ENCODE results near the gene CRYGN.

The CRYGN gene

DNA sequence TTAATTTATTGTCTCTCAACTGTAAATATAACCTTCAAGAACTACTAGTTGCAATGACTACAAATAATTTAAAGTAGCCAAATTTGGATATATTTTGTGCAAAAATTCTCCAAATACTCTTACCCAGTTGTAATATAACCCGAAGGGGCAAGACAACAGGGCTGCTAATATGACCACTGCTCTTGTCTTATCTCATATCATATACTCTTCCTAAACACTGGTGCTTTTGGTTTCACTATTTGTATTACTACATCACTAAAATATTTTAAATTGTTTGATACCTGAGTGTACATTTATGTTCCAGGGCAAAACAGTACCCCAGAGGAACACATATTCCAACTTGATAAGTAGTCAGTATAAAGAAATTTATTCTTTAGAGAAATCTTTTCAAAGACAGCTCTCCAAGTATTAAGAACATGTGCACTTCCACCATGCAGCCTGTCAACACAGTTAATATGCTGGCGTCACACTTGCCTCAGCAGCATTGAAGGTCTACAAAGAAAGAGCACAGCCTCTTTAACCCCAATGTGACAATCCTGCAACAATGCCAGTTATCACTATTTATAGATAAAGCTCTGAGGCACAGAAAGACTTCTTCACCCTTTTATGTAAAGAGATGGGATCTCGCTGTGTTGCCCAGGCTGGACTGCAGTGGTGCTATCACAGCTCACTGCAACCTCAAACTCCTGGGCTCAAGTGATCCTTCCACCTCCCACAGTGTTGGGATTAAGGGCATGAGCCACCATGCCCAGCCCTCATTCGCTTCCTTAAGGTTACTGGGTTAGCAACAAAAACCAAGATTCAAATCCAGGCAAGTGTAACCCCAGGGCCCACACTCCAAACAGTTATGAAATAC lies 41.9 kb upstream of the CRYGN start:
- Histone ChIP-seq H3K4me3 (ENCODE audit: low read depth in 1 of 5, low read length in 5 of 5) (no peak overlapping the region), H3K27me3 (ENCODE audit: control insufficient read depth in 5 of 5, insufficient read depth in 4 of 5, low read length in 5 of 5) (no peaks in the 10 kb centered on the region), H3K4me1 (ENCODE audit: control insufficient read depth in 5 of 5, insufficient read depth in 5 of 5, low read length in 5 of 5) (peaks cover 0 to 10% (median under 1%) of the 10 kb centered on the region in 5 donors), H3K9me3 (ENCODE audit: control insufficient read depth in 5 of 5, low read length in 5 of 5) (no peaks in the 10 kb centered on the region), H3K36me3 (ENCODE audit: control insufficient read depth in 5 of 5, insufficient read depth in 5 of 5, low read length in 5 of 5) (peaks cover 34 to 50% (median 42%) of the 10 kb centered on the region in 5 donors), H3K9ac (ENCODE audit: low read length in 5 of 5) (no peak overlapping the region), H3K27ac (ENCODE audit: low read depth, low read length) (no peak overlapping the region)

DNA sequence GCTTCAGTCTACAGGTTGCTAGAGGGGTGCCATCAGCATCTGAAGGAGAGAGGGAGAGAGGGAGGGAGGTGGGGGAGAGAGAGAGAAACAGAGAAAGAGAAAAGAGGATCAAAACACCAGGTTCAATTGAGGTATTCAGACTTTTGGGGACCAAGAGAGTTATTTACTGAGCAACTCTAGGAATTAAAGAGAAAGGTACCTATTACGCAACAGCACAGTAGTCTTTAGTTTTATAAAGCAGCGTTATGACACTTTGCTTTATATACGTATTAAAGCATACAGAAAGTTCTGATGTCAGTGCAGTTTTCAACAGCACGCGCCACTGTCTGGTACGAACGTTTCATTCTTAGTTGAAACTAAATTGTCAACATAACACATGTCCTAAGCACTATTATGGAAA lies 37.9 kb upstream of the CRYGN start:
- no peak overlapping the region for H3K4me3 ChIP-seq (ENCODE audit: low read depth in 1 of 5, low read length in 5 of 5)
- no peak overlapping the region for H3K27ac ChIP-seq (ENCODE audit: low read depth, low read length)
- peaks cover 0 to 2% (median 0%) of the 10 kb centered on the region in 5 donors for H3K4me1 ChIP-seq (ENCODE audit: control insufficient read depth in 5 of 5, insufficient read depth in 5 of 5, low read length in 5 of 5)
- H3K9me3 ChIP-seq (ENCODE audit: control insufficient read depth in 5 of 5, low read length in 5 of 5): no peaks in the 10 kb centered on the region
- no peak overlapping the region for H3K9ac ChIP-seq (ENCODE audit: low read length in 5 of 5)
- peaks cover 15 to 38% (median 20%) of the 10 kb centered on the region in 5 donors for H3K36me3 ChIP-seq (ENCODE audit: control insufficient read depth in 5 of 5, insufficient read depth in 5 of 5, low read length in 5 of 5)
- no peaks in the 10 kb centered on the region for H3K27me3 ChIP-seq (ENCODE audit: control insufficient read depth in 5 of 5, insufficient read depth in 4 of 5, low read length in 5 of 5)

DNA sequence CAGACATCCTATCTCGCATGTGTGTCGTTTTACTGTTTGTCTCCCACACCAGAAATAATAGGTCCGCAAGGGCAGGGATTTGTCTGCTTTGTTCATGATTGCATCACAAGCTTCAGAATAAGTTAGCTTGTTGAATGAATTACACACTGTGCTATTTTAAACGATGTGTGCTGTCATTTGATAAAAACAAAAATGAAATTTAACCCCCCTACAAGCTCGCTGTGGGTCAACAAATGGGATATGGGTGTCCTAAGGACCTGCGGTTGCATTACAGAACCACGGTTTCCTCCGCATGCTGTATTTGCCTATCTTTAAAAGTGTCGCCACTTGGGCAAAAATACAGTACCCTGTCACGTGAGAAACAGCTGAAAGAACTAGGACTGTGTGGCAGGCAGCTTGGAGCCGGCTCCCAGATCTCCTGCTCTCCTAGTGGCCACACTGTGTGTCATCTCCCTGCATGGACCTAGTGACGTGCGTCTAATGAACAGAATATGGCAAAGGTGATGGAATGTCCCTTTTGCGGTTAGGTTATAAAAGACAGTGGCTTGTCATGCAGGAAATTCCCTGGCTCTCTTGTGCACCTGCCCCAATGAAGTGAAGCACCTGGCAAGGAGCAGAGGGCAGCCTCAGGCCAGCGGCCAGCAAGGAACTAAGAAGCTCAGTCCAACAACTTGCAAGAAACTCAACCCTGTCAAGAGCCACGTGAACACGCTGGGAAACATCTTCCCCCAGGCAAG lies 32.9 kb upstream of the CRYGN start:
- no peak overlapping the region for H3K27ac ChIP-seq (ENCODE audit: low read depth, low read length)

DNA sequence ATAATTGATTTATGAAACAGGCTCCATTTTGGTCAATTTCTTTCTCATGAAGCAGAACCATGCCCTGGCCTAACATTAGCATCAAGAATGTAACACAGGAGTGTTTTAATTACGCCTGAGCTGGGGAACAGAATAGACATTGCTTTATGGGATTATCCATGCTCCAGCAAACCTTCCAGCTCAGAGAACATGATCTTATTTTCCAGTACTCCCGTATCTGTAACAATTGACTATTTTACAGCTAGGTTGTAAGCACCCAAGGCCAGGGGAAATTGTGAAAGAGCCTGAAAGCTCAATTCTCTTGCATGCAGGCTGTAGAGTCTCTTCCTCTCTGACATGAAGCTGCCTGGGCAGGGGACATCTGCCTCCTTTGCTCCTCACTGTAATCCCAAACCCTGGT lies 30.8 kb upstream of the CRYGN start:
- H3K9me3 ChIP-seq (ENCODE audit: control insufficient read depth in 5 of 5, low read length in 5 of 5): no peaks in the 10 kb centered on the region
- H3K27me3 ChIP-seq (ENCODE audit: control insufficient read depth in 5 of 5, insufficient read depth in 4 of 5, low read length in 5 of 5): no peaks in the 10 kb centered on the region
- H3K27ac ChIP-seq (ENCODE audit: low read depth, low read length): no peak overlapping the region
- H3K9ac ChIP-seq (ENCODE audit: low read length in 5 of 5): no peak overlapping the region
- peaks cover 18 to 65% (median 52%) of the 10 kb centered on the region in 5 donors for H3K36me3 ChIP-seq (ENCODE audit: control insufficient read depth in 5 of 5, insufficient read depth in 5 of 5, low read length in 5 of 5)
- no peak overlapping the region for H3K4me3 ChIP-seq (ENCODE audit: low read depth in 1 of 5, low read length in 5 of 5)
- H3K4me1 ChIP-seq (ENCODE audit: control insufficient read depth in 5 of 5, insufficient read depth in 5 of 5, low read length in 5 of 5): peaks cover 0 to 5% (median 0%) of the 10 kb centered on the region in 5 donors

More for the DNA sequence above, 32.9 kb upstream of the CRYGN start:
- no peak overlapping the region for H3K4me3 ChIP-seq (ENCODE audit: low read depth in 1 of 5, low read length in 5 of 5)
- H3K36me3 ChIP-seq (ENCODE audit: control insufficient read depth in 5 of 5, insufficient read depth in 5 of 5, low read length in 5 of 5): peaks cover 22 to 60% (median 41%) of the 10 kb centered on the region in 5 donors
- H3K9ac ChIP-seq (ENCODE audit: low read length in 5 of 5): no peak overlapping the region
- H3K27me3 ChIP-seq (ENCODE audit: control insufficient read depth in 5 of 5, insufficient read depth in 4 of 5, low read length in 5 of 5): no peaks in the 10 kb centered on the region
- peaks cover 0 to 5% (median 0%) of the 10 kb centered on the region in 5 donors for H3K4me1 ChIP-seq (ENCODE audit: control insufficient read depth in 5 of 5, insufficient read depth in 5 of 5, low read length in 5 of 5)
- H3K9me3 ChIP-seq (ENCODE audit: control insufficient read depth in 5 of 5, low read length in 5 of 5): no peaks in the 10 kb centered on the region

DNA sequence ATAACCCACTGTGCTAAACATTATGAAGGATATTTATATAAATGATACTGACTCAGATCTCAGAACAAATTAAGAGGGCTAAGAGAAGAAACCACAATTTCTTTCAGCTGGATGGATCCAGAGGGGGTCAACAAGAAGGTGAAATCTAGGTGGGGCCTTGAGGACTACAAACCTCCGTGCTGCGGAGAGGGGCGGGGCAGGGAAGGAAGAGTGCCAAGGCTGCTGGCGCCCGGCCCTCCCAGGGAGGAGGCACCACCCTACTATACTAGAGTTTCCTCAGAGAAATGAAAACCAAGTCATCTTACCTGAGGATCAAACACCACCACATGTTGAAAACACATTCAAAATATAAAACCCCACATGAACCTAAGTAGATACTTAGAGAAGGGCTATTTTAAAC lies 29.3 kb upstream of the CRYGN start:
- H3K27ac ChIP-seq (ENCODE audit: low read depth, low read length): no peak overlapping the region
- H3K9me3 ChIP-seq (ENCODE audit: control insufficient read depth in 5 of 5, low read length in 5 of 5): no peaks in the 10 kb centered on the region
- no peak overlapping the region for H3K4me3 ChIP-seq (ENCODE audit: low read depth in 1 of 5, low read length in 5 of 5)
- H3K9ac ChIP-seq (ENCODE audit: low read length in 5 of 5): no peak overlapping the region
- peaks cover 18 to 76% (median 63%) of the 10 kb centered on the region in 5 donors for H3K36me3 ChIP-seq (ENCODE audit: control insufficient read depth in 5 of 5, insufficient read depth in 5 of 5, low read length in 5 of 5)
- H3K27me3 ChIP-seq (ENCODE audit: control insufficient read depth in 5 of 5, insufficient read depth in 4 of 5, low read length in 5 of 5): no peaks in the 10 kb centered on the region
- H3K4me1 ChIP-seq (ENCODE audit: control insufficient read depth in 5 of 5, insufficient read depth in 5 of 5, low read length in 5 of 5): peaks cover 0 to 5% (median 0%) of the 10 kb centered on the region in 5 donors

DNA sequence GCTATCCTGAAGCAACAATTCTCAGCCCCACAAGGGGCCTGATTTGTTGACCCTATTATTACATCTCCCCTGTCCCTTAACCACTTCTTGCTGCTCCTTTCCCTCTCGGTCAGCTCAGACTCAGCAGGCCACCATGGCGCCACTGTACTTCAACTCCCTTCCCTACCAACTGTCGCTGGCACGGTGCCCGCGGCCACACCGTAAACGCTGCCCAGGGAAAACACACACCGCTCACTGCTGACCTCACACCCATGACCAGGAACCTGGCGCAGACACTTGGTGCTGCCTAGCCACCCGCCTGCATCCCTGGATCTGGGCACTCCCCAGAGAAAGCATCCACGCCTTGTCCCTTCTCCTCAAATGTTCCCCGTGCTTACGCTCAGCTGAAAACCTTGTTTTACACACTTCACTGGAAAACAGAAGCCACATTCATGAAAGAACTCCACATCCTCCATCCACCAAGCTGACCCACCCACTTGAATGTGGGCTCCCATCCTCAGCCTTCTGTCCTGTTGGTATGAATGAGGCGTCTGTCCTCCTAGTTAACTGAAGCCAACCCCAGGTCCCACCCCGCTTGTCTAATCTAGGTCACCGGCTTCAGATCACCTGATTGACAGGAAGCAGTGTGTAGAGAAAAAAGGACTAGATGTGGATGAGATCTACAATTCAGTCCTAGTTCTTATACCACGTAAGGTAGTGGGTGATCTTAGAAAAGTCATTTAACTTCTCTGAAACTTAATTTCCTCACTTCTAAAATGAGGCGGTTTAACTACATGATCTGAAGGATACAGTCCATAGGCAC lies 28.5 kb upstream of the CRYGN start:
- H3K4me1 ChIP-seq (ENCODE audit: control insufficient read depth in 5 of 5, insufficient read depth in 5 of 5, low read length in 5 of 5): peaks cover 0 to 5% (median 0%) of the 10 kb centered on the region in 5 donors
- H3K36me3 ChIP-seq (ENCODE audit: control insufficient read depth in 5 of 5, insufficient read depth in 5 of 5, low read length in 5 of 5): peaks cover 18 to 74% (median 66%) of the 10 kb centered on the region in 5 donors
- no peaks in the 10 kb centered on the region for H3K9me3 ChIP-seq (ENCODE audit: control insufficient read depth in 5 of 5, low read length in 5 of 5)
- H3K27me3 ChIP-seq (ENCODE audit: control insufficient read depth in 5 of 5, insufficient read depth in 4 of 5, low read length in 5 of 5): no peaks in the 10 kb centered on the region
- no peak overlapping the region for H3K9ac ChIP-seq (ENCODE audit: low read length in 5 of 5)
- H3K27ac ChIP-seq (ENCODE audit: low read depth, low read length): no peak overlapping the region
- H3K4me3 ChIP-seq (ENCODE audit: low read depth in 1 of 5, low read length in 5 of 5): no peak overlapping the region

DNA sequence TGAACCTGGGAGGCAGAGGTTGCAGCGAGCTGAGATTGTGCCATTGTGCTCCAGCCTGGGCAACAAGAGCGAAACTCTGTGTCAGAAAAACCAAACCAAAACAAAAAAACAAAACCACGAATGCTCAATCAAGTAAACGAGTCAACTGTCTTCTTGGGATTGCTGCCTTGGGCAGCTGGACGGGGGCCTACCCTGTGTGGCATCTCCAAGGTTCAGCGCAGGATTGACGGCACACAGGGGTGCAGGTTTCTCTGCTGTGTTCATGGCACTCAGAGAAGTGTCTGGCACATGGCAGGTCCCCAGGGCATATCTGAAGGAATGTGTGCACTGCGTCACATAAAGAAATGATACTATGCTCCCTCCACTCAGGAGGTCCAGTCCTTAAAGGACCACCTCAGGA lies 25.2 kb upstream of the CRYGN start:
- Histone ChIP-seq H3K4me1 (ENCODE audit: control insufficient read depth in 5 of 5, insufficient read depth in 5 of 5, low read length in 5 of 5) (peaks cover 2 to 21% (median 17%) of the 10 kb centered on the region in 5 donors), H3K27ac (ENCODE audit: low read depth, low read length) (no peak overlapping the region), H3K9me3 (ENCODE audit: control insufficient read depth in 5 of 5, low read length in 5 of 5) (peaks cover 0 to 12% (median 8%) of the 10 kb centered on the region in 5 donors), H3K9ac (ENCODE audit: low read length in 5 of 5) (no peak overlapping the region), H3K27me3 (ENCODE audit: control insufficient read depth in 5 of 5, insufficient read depth in 4 of 5, low read length in 5 of 5) (no peaks in the 10 kb centered on the region), H3K36me3 (ENCODE audit: control insufficient read depth in 5 of 5, insufficient read depth in 5 of 5, low read length in 5 of 5) (peaks cover 12 to 53% (median 51%) of the 10 kb centered on the region in 5 donors), H3K4me3 (ENCODE audit: low read depth in 1 of 5, low read length in 5 of 5) (no peak overlapping the region)

DNA sequence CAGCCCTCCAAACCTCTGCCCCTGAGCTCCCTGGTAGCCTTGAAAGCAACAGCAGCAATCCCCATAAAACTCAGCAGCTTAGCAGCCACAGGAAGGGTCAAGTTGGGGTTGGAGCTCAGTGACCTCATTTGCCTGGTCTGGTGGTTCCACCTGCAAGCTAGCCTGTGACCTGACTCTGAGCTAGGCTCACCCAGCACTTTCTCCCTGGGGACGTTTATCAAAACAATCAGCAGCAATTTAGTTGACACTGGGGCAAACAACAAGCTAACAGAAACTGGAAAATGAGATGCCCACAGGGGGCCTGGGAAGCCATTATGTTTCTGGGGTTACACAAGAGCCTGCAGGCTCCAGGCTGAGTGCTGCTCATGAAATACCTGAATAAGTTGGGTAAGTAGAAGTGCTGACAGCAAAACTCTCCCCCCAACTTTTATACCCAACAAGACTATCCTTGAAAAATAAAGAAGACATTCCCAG lies 22.4 kb upstream of the CRYGN start:
- Histone ChIP-seq H3K4me3 (ENCODE audit: low read depth in 1 of 5, low read length in 5 of 5) (no peak overlapping the region), H3K36me3 (ENCODE audit: control insufficient read depth in 5 of 5, insufficient read depth in 5 of 5, low read length in 5 of 5) (peaks cover 0 to 26% (median 24%) of the 10 kb centered on the region in 5 donors), H3K9ac (ENCODE audit: low read length in 5 of 5) (no peak overlapping the region), H3K4me1 (ENCODE audit: control insufficient read depth in 5 of 5, insufficient read depth in 5 of 5, low read length in 5 of 5) (peaks cover 6 to 34% (median 30%) of the 10 kb centered on the region in 5 donors), H3K27me3 (ENCODE audit: control insufficient read depth in 5 of 5, insufficient read depth in 4 of 5, low read length in 5 of 5) (no peaks in the 10 kb centered on the region), H3K9me3 (ENCODE audit: control insufficient read depth in 5 of 5, low read length in 5 of 5) (peaks cover 0 to 12% (median 8%) of the 10 kb centered on the region in 5 donors), H3K27ac (ENCODE audit: low read depth, low read length) (no peak overlapping the region)

DNA sequence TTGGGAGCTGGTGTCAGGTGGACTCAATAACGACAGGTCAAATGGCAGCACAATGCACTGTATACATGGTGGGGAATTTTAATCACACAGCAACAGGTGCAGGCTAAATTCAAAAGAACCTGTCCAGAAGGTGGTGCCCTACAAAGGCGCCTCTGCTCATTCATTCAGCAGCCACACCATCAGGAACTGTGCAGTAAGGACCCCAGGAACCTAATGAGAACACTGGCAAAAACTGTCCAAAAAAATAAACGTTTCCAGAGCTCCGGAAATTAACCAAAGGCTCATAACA lies 21.9 kb upstream of the CRYGN start:
- H3K4me3 ChIP-seq (ENCODE audit: low read depth in 1 of 5, low read length in 5 of 5): no peak overlapping the region
- peaks cover 0 to 12% (median 8%) of the 10 kb centered on the region in 5 donors for H3K9me3 ChIP-seq (ENCODE audit: control insufficient read depth in 5 of 5, low read length in 5 of 5)
- H3K4me1 ChIP-seq (ENCODE audit: control insufficient read depth in 5 of 5, insufficient read depth in 5 of 5, low read length in 5 of 5): peaks cover 6 to 36% (median 30%) of the 10 kb centered on the region in 5 donors
- H3K9ac ChIP-seq (ENCODE audit: low read length in 5 of 5): no peak overlapping the region
- no peak overlapping the region for H3K27ac ChIP-seq (ENCODE audit: low read depth, low read length)
- no peaks in the 10 kb centered on the region for H3K27me3 ChIP-seq (ENCODE audit: control insufficient read depth in 5 of 5, insufficient read depth in 4 of 5, low read length in 5 of 5)
- H3K36me3 ChIP-seq (ENCODE audit: control insufficient read depth in 5 of 5, insufficient read depth in 5 of 5, low read length in 5 of 5): peaks cover 0 to 21% (median 20%) of the 10 kb centered on the region in 5 donors
